ENCODE measurements around the gene CCR4.

GRCh38 chr3:32922078-32922477, 29.4 kb upstream of the CCR4 start:
- TF ChIP-seq POLR2A (IDR thresholded peaks at IDR 0.05; ENCODE audit: low read length) = no peak
- no peak for TF ChIP-seq GATA1 (IDR thresholded peaks at IDR 0.05; ENCODE audit: low read depth, low read length)

All from erythroblast (primary cell).